HepG2 (cell line): Measurements from ENCODE around the gene RAB3GAP1. TPM values are rescaled to one million over a fixed set of nuclear protein-coding genes. Genes with fewer than 3 reads are reported as not detected.

Source experiments
- ATAC-seq: fragments of 200-7000 bp; cut with Tn5 transposase; 3 replicates; pipeline ENCODE4 v1.9.1; 2020; ENCODE audit warnings: mild to moderate bottlenecking, moderate library complexity
- BruUV-seq: library from RNA; stranded (reverse); fragments of 400-500 nt; replicated peaks from 2 replicates; lab custom pipeline; 2021; lab: Mats Ljungman, UMichigan
- CTCF ChIA-PET: fragments of 300-600 bp; formaldehyde crosslinking; extraction: SDS; loops from one replicate; lab custom pipeline; 2021; ENCODE audit warnings: low total read pairs, inconsistent platforms, low intra/inter-chr PET ratio; lab: Yijun Ruan, JAX
- POLR2A ChIA-PET: fragments of 350-600 bp; sonication (Branson Sonifier 250); formaldehyde crosslinking; loops from one replicate; lab custom pipeline; 2020; ENCODE audit warnings: antibody characterized with exemption, inconsistent platforms; lab: Yijun Ruan, JAX
- DNase-seq: peaks from one replicate; pipeline ENCODE4 v3.0.0-alpha.2; 2015; ENCODE audit warnings: low spot score
- FAIRE-seq: peaks from 3 replicates; lab custom pipeline; 2011; peaks lifted over from hg19 to GRCh38; lab: Jason Lieb, UNC
- H2AFZ ChIP-seq: one replicate; pipeline ENCODE4 v1.6.1; 2011; ENCODE audit warnings: low read length, inconsistent platforms
- H3K27ac ChIP-seq: fragments of 300-600 bp; 3 replicates; pipeline ENCODE4 v1.8.0; 2011; ENCODE audit warnings: mixed run types, mild to moderate bottlenecking, mixed read lengths, low read length, inconsistent platforms; ENCODE audit not compliant: insufficient read depth; ENCODE audit errors: extremely low read length
- H3K27me3 ChIP-seq, 2 experiments: fragments of 200-600 bp in 1 of 2; 2 replicates in 1 of 2; 3 replicates in 1 of 2; pipeline versions ENCODE4 v1.6.0 to v1.8.0; 2011; ENCODE audit warnings: low read length in 2 of 2, mild to moderate bottlenecking in 2 of 2, moderate library complexity in 2 of 2, inconsistent platforms in 1 of 2; ENCODE audit not compliant: insufficient read depth in 2 of 2, control insufficient read depth in 1 of 2
- H3K36me3 ChIP-seq, 2 experiments: fragments of 200-600 bp in 1 of 2; replicated peaks in 1 of 2; 2 replicates in 1 of 2; 3 replicates in 1 of 2; pipeline versions ENCODE4 v1.5.1 to v1.8.0; 2011; ENCODE audit warnings: low read length in 2 of 2, inconsistent platforms in 1 of 2; ENCODE audit not compliant: insufficient read depth in 2 of 2, control insufficient read depth in 1 of 2
- H3K4me1 ChIP-seq: 2 replicates; pipeline ENCODE4 v1.5.1; 2012; ENCODE audit warnings: low read length, inconsistent platforms; ENCODE audit not compliant: insufficient read depth
- H3K4me2 ChIP-seq: 2 replicates; pipeline ENCODE4 v1.6.0; 2011; ENCODE audit warnings: low read depth, low read length, inconsistent platforms
- H3K4me3 ChIP-seq, 3 experiments: fragments of 200-600 bp in 1 of 3; sonication (generic), shearing (Covaris generic) in 1 of 3; replicated peaks in 1 of 3; 2 replicates each; pipeline ENCODE4 v1.5.1; 2011 to 2016; ENCODE audit warnings: low read length in 3 of 3, inconsistent platforms in 2 of 3, low read depth in 2 of 3, mild to moderate bottlenecking in 2 of 3, control low read depth in 1 of 3, mixed read lengths in 1 of 3; ENCODE audit not compliant: insufficient read depth in 1 of 3
- H3K79me2 ChIP-seq: one replicate; pipeline ENCODE4 v1.6.1; 2011; ENCODE audit warnings: low read length, inconsistent platforms; ENCODE audit not compliant: insufficient read depth
- H3K9ac ChIP-seq: 2 replicates; pipeline ENCODE4 v1.6.0; 2011; ENCODE audit warnings: mild to moderate bottlenecking, low read depth, low read length, inconsistent platforms; ENCODE audit not compliant: insufficient read depth
- H3K9me3 ChIP-seq: 2 replicates; pipeline ENCODE4 v1.5.1; 2012; ENCODE audit warnings: mild to moderate bottlenecking, low read length
- H4K20me1 ChIP-seq: 2 replicates; pipeline ENCODE4 v1.6.0; 2011; ENCODE audit warnings: inconsistent platforms, mild to moderate bottlenecking, low read length, moderate library complexity; ENCODE audit not compliant: insufficient read depth
- RBM22 ChIP-seq: fragments of 200-400 bp; formaldehyde crosslinking; optimal IDR thresholded peaks from 2 replicates; pipeline ENCODE3; 2017; ENCODE audit warnings: mild to moderate bottlenecking, low read length, moderate library complexity
- THAP9 ChIP-seq: sonication (generic); formaldehyde crosslinking; IDR thresholded peaks from 2 replicates; pipeline ENCODE4; 2020; ENCODE audit warnings: missing genetic modification reagents, mild to moderate bottlenecking, borderline replicate concordance
- ZBTB34 ChIP-seq: sonication (generic); formaldehyde crosslinking; IDR thresholded peaks from 2 replicates; pipeline ENCODE4 v1.8.0; 2022; ENCODE audit warnings: mild to moderate bottlenecking, missing genetic modification reagents
- WGBS: methylation state at CpG from one replicate; pipeline ENCODE4 v1.1.6; 2017; ENCODE audit warnings: low lambda C conversion rate; 5-methylcytosine and 5-hydroxymethylcytosine counted together
- in situ Hi-C: cut with HindIII; loops from 2 replicates; pipeline ENCODE4 v1.10.0; 2017; ENCODE audit warnings: low pct_unique_long_range_greater_than_20kb; ENCODE audit not compliant: extremely low pct_ligation_motif_present
- intact Hi-C: fragments of 100-400 bp; cut with micrococcal nuclease; formaldehyde crosslinking; loops from one replicate; pipeline ENCODE4 v1.10.0; 2022; ENCODE audit not compliant: unreplicated experiment
- polyA plus RNA-seq, 8 experiments: library from polyadenylated mRNA; depleted of rRNA in 3 of 8; stranded (reverse) in 7 of 8; unstranded in 1 of 8; fragments of >200 nt; fragmentation: Illumina TruSeq in 4 of 8; extraction: Trizol in 4 of 8; gene quantifications; 2 replicates each; pipeline versions ENCODE4 v1.2.1 to v1.2.3, GENCODE V29; 2011 to 2016; ENCODE audit warnings: low read depth in 4 of 8, missing spikeins in 1 of 8, mixed read lengths in 1 of 8; ENCODE audit not compliant: insufficient read depth in 1 of 8
- total RNA-seq, 5 experiments: library from RNA; depleted of rRNA; stranded (reverse); fragments of >200 nt; fragmentation: Illumina TruSeq; extraction: Trizol; gene quantifications; 2 replicates each; pipeline ENCODE4 v1.2.3, GENCODE V29; 2016; ENCODE audit warnings: low read depth in 1 of 5

Gene RAB3GAP1
- total and polyA plus RNA-seq, 2 of the 13 experiments (the other 11 are each of a cell fraction or from before 2014, with no cell fraction given): 15.2 to 48.8 TPM

- TF ChIP-seq ZBTB34 (CRISPR knock-in tag): no peak
Measured at GRCh38 chr2:135186054-135186453, 134.0 kb downstream of the RAB3GAP1 start (continued).

DNA sequence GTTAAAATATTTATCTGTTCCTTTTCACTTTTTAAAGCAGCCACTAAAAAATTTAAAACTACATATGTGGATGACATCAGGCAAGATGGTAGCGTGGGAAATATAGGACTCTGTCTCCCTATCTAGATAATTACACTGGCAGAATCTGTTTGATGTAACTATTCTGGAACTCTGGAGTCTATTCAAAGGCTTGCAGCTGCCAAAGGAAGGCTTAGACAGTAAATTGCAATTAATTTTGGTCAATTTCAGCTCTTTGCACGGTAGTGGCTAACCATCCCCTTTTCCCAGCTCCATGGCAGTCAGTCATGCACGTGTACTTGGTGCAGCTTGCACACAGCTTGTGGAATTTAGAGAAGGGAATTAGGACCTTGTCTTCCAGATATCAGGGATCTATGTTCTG lies 135.2 kb downstream of the RAB3GAP1 start:
- ChIA-PET POLR2A (no interaction called here), CTCF (no interaction called here)
- Histone ChIP-seq H3K4me3 (no peak overlapping the region), H2AFZ (no peak overlapping the region), H3K9ac (no peak overlapping the region), H3K36me3 (no peaks in the 10 kb centered on the region; a peak in 1 of 5 replicates), H3K27ac (no peak overlapping the region), H3K27me3 (no peaks in the 10 kb centered on the region), H3K79me2 (no peaks in the 10 kb centered on the region), H3K9me3 (no peaks in the 10 kb centered on the region; the same call in 1 of the 2 replicates), H3K4me1 (no peaks in the 10 kb centered on the region), H3K4me2 (no peak overlapping the region), H4K20me1 (no peaks in the 10 kb centered on the region)
- in situ Hi-C loops (no loop called here), intact Hi-C loops (no loop called here)
- no peak for DNase-seq
- TF ChIP-seq RBM22 (peak; percentile 50), THAP9 (CRISPR knock-in tag) (no peak)
- no peak for FAIRE-seq
- WGBS: 95% methylated on average over 3 of the region's 3 CpGs
- ATAC-seq: no peak
- BruUV-seq: no TSS peak
